ENCODE measurements around the gene DNAJC5G. TPM values are rescaled to one million over a fixed set of nuclear protein-coding genes. Genes with fewer than 3 reads are reported as not detected.
A peak's percentile ranks its signal among the peaks of the same experiment; 100 is the strongest.
"Not testable (repeated sequence)": the region's sequence is repeated elsewhere in the genome, so short reads cannot be mapped to it uniquely, and the experiment has no call there.

The DNAJC5G gene
- total RNA-seq, 1 experiment from 2014 or later = not detected

GRCh38 chr2:27294928-27295327 lies 19.7 kb downstream of the DNAJC5G start:
- ChIA-PET CTCF (interaction anchor here (0.6 to 6.1 kb wide), 2 partner anchors 14 to 64 kb away, joined by 4 to 46 read pairs; partner anchors contain the start of gene TRIM54), POLR2A (interaction anchor here (1.5 to 2.9 kb wide), 3 partner anchors 8 to 27 kb away, joined by 6 to 22 read pairs (median 19); partner anchors contain the start of gene TRIM54)
- no TSS peak for BruUV-seq (replicated peaks)
- Mint-ChIP-seq H3K27me3 (ENCODE audit: insufficient read depth, unreplicated experiment) (peaks cover 14% of the 10 kb centered on the region), H3K4me1 (ENCODE audit: insufficient read depth, unreplicated experiment) (peaks cover 8% of the 10 kb centered on the region), H3K27ac (ENCODE audit: low read depth, unreplicated experiment) (no peak overlapping the region), H3K4me3 (ENCODE audit: unreplicated experiment) (no peak overlapping the region), H3K36me3 (ENCODE audit: insufficient read depth, unreplicated experiment) (no peaks in the 10 kb centered on the region), H3K9me3 (ENCODE audit: unreplicated experiment) (no peaks in the 10 kb centered on the region)
- no peak for TF ChIP-seq CTCF (IDR thresholded peaks at IDR 0.05; ENCODE audit: unreplicated experiment)
- no peak for DNase-seq (ENCODE audit: unreplicated experiment)
- intact Hi-C loops (cut with micrococcal nuclease) = no loop called here

GRCh38 chr2:27296481-27296880 lies 21.2 kb downstream of the DNAJC5G start:
- CTCF ChIA-PET = interaction anchor here (1.1 to 6.1 kb wide), 2 partner anchors 15 to 40 kb away, joined by 3 to 46 read pairs; partner anchors contain the start of gene TRIM54
- no TSS peak for BruUV-seq (replicated peaks)
- no peak for DNase-seq (ENCODE audit: unreplicated experiment)
- Mint-ChIP-seq H3K4me3 (ENCODE audit: unreplicated experiment) (no peak overlapping the region), H3K27ac (ENCODE audit: low read depth, unreplicated experiment) (no peak overlapping the region), H3K9me3 (ENCODE audit: unreplicated experiment) (no peaks in the 10 kb centered on the region), H3K4me1 (ENCODE audit: insufficient read depth, unreplicated experiment) (peaks cover 8% of the 10 kb centered on the region), H3K36me3 (ENCODE audit: insufficient read depth, unreplicated experiment) (no peaks in the 10 kb centered on the region), H3K27me3 (ENCODE audit: insufficient read depth, unreplicated experiment) (peaks cover 13% of the 10 kb centered on the region)
- TF ChIP-seq CTCF (IDR thresholded peaks at IDR 0.05; ENCODE audit: unreplicated experiment) = no peak
- POLR2A ChIA-PET = no interaction called here
- intact Hi-C loops (cut with micrococcal nuclease) = no loop called here

- Mint-ChIP-seq H3K27me3 (ENCODE audit: insufficient read depth, unreplicated experiment) (peaks cover 6% of the 10 kb centered on the region), H3K4me1 (ENCODE audit: insufficient read depth, unreplicated experiment) (peaks cover 8% of the 10 kb centered on the region), H3K9me3 (ENCODE audit: unreplicated experiment) (no peaks in the 10 kb centered on the region), H3K27ac (ENCODE audit: low read depth, unreplicated experiment) (no peak overlapping the region), H3K36me3 (ENCODE audit: insufficient read depth, unreplicated experiment) (no peaks in the 10 kb centered on the region), H3K4me3 (ENCODE audit: unreplicated experiment) (no peak overlapping the region)
- CTCF ChIA-PET = interaction anchor here (0.6 to 6.1 kb wide), 4 partner anchors 16 to 41 kb away, joined by 3 to 46 read pairs (median 3); partner anchors contain the start of gene TRIM54
- TF ChIP-seq CTCF (IDR thresholded peaks at IDR 0.05; ENCODE audit: unreplicated experiment) = no peak
- intact Hi-C loops (cut with micrococcal nuclease) = no loop called here
- POLR2A ChIA-PET = no interaction called here
- DNase-seq (ENCODE audit: unreplicated experiment) = no peak
- BruUV-seq (replicated peaks) = no TSS peak
These were observed 22.0 kb downstream of the DNAJC5G start for GRCh38 chr2:27297195-27297594.

GRCh38 chr2:27298391-27299080 lies 23.3 kb downstream of the DNAJC5G start:
- POLR2A ChIA-PET = interaction anchor here (1.5 kb wide), 1 partner anchor 15 kb away, joined by 3 read pairs; no protein-coding TSS in a partner anchor
- peak; percentile 17 for DNase-seq (ENCODE audit: unreplicated experiment)
- H3K4me1 Mint-ChIP-seq (ENCODE audit: insufficient read depth, unreplicated experiment) = no peaks in the 10 kb centered on the region
- no TSS peak for BruUV-seq (replicated peaks)
- H3K27ac Mint-ChIP-seq (ENCODE audit: low read depth, unreplicated experiment) = no peak overlapping the region
- intact Hi-C loops (cut with micrococcal nuclease) = no loop called here
- H3K27me3 Mint-ChIP-seq (ENCODE audit: insufficient read depth, unreplicated experiment) = no peaks in the 10 kb centered on the region
- CTCF ChIA-PET = interaction anchor here (1.0 to 3.3 kb wide), 2 partner anchors 18 to 22 kb away, joined by 3 to 9 read pairs; no protein-coding TSS in a partner anchor
- H3K9me3 Mint-ChIP-seq (ENCODE audit: unreplicated experiment) = no peaks in the 10 kb centered on the region
- no peaks in the 10 kb centered on the region for H3K36me3 Mint-ChIP-seq (ENCODE audit: insufficient read depth, unreplicated experiment)
- H3K4me3 Mint-ChIP-seq (ENCODE audit: unreplicated experiment) = no peak overlapping the region
- no peak for TF ChIP-seq CTCF (IDR thresholded peaks at IDR 0.05; ENCODE audit: unreplicated experiment)

GRCh38 chr2:27300606-27301005 lies 25.4 kb downstream of the DNAJC5G start:
- H3K27me3 Mint-ChIP-seq (ENCODE audit: insufficient read depth, unreplicated experiment); DNase-seq (ENCODE audit: unreplicated experiment); H3K27ac Mint-ChIP-seq (ENCODE audit: low read depth, unreplicated experiment); BruUV-seq (replicated peaks); H3K4me3 Mint-ChIP-seq (ENCODE audit: unreplicated experiment); intact Hi-C loops (cut with micrococcal nuclease); H3K36me3 Mint-ChIP-seq (ENCODE audit: insufficient read depth, unreplicated experiment); H3K4me1 Mint-ChIP-seq (ENCODE audit: insufficient read depth, unreplicated experiment); H3K9me3 Mint-ChIP-seq (ENCODE audit: unreplicated experiment); POLR2A ChIA-PET: not testable (repeated sequence)
- CTCF ChIA-PET = interaction anchor here (0.6 to 3.3 kb wide), 5 partner anchors 10 to 212 kb away, joined by 3 to 9 read pairs (median 3); no protein-coding TSS in a partner anchor
